Transverse colon (tissue), 4 donors: ENCODE measurements around the gene CTBP2. TPM values are rescaled to one million over a fixed set of nuclear protein-coding genes. Genes with fewer than 3 reads are reported as not detected.

Experiments used
- DNase-seq: peaks from one replicate; pipeline ENCODE4 v3.0.0-alpha.2; 2019
- H3K27ac ChIP-seq, 4 donors: fragments of 200-600 bp; sonication (generic); 2 replicates each; pipeline ENCODE4 v1.5.1; 2016 to 2018; ENCODE audit warnings: inconsistent platforms in 4 of 4
- H3K27me3 ChIP-seq: fragments of 200-600 bp; sonication (generic); 2 replicates; pipeline ENCODE4 v1.5.1; 2017; ENCODE audit warnings: inconsistent platforms
- H3K36me3 ChIP-seq, 4 donors: fragments of 200-600 bp; sonication (generic); 2 replicates each; pipeline ENCODE4 v1.5.1; 2017 to 2019; ENCODE audit warnings: inconsistent platforms in 4 of 4
- H3K4me1 ChIP-seq, 4 donors: fragments of 200-600 bp; sonication (generic); 2 replicates each; pipeline ENCODE4 v1.5.1; 2017 to 2020; ENCODE audit warnings: inconsistent platforms in 4 of 4
- H3K4me3 ChIP-seq, 4 donors: fragments of 200-600 bp; sonication (generic); 1 replicate in 1 of 4; 2 replicates in 3 of 4; pipeline versions ENCODE4 v1.5.1 to v1.6.1; 2017 to 2019; ENCODE audit warnings: inconsistent platforms in 4 of 4
- H3K9me3 ChIP-seq, 2 donors: fragments of 200-600 bp; sonication (generic); 2 replicates each; pipeline ENCODE4 v1.5.1; 2017 to 2019; ENCODE audit warnings: inconsistent platforms in 2 of 2
- CTCF ChIP-seq, 5 experiments: fragments of 200-600 bp in 3 of 5; fragments of 450-650 bp in 2 of 5; sonication (generic) in 3 of 5; IDR thresholded peaks; 1 replicate in 2 of 5; 2 replicates in 3 of 5; pipeline ENCODE4 v1.5.1; 2016 to 2017; ENCODE audit warnings: antibody characterized with exemption in 5 of 5, inconsistent platforms in 3 of 5, mild to moderate bottlenecking in 2 of 5, moderate library complexity in 1 of 5
- EP300 ChIP-seq: sonication (generic); formaldehyde crosslinking; IDR thresholded peaks from one replicate; pipeline ENCODE4 v1.6.1; 2017; ENCODE audit warnings: antibody characterized with exemption, low read depth
- POLR2A ChIP-seq: fragments of 450-650 bp; IDR thresholded peaks from one replicate; pipeline ENCODE4 v1.6.1; 2016; ENCODE audit warnings: antibody characterized with exemption, mild to moderate bottlenecking, moderate library complexity
- POLR2AphosphoS5 ChIP-seq, 3 donors: sonication (generic); formaldehyde crosslinking; IDR thresholded peaks; one replicate each; pipeline ENCODE4 v1.6.1; 2016; ENCODE audit warnings: antibody characterized with exemption in 3 of 3
- WGBS, 2 donors: methylation state at CpG; one replicate each; pipeline ENCODE4 v1.1.5; 2018; ENCODE audit warnings: low coverage in 1 of 2; 5-methylcytosine and 5-hydroxymethylcytosine counted together
- in situ Hi-C, 4 donors: fragments of 200-750 bp; cut with MboI; loops; one replicate each; pipeline versions ENCODE4 v1.15.0 to v1.15.1; 2017; ENCODE audit warnings: low sequenced_read_pairs in 3 of 4, low pct_ligation_motif_present in 1 of 4, low pct_unique_long_range_greater_than_20kb in 1 of 4
- intact Hi-C: fragments of 100-400 bp; cut with DNase I; formaldehyde crosslinking; loops from one replicate; pipeline ENCODE4 v1.15.1; 2023; ENCODE audit warnings: low total_unique reads
- total RNA-seq, 4 donors: library from RNA; depleted of rRNA; stranded (reverse); fragments of >200 nt; gene quantifications; one replicate each; pipeline ENCODE4 v1.1.0, GENCODE V29; 2016

CTBP2 gene
- total RNA-seq, 4 donors from 2014 or later = 71.9 to 247 (median 98.4) TPM

GRCh38 chr10:125120053-125120710, 40.2 kb downstream of the CTBP2 start:
- intact Hi-C loops = no loop called here
- no peaks in the 10 kb centered on the region for H3K27me3 ChIP-seq
- H3K36me3 ChIP-seq = no peaks in the 10 kb centered on the region
- in situ Hi-C loops = no loop called here
- H3K4me1 ChIP-seq = peaks cover 36 to 73% (median 58%) of the 10 kb centered on the region in 4 donors
- H3K9me3 ChIP-seq = no peaks in the 10 kb centered on the region
- 60 to 67% methylated on average over 3 to 11 of the region's 11 CpGs for WGBS, 2 donors
- no peak for DNase-seq
- H3K27ac ChIP-seq = peak overlapping the region; percentile 55 to 67 (median 59)
- TF ChIP-seq POLR2AphosphoS5 (IDR thresholded peaks at IDR 0.05) (no peak), EP300 (no peak), POLR2A (no peak), CTCF (IDR thresholded peaks at IDR 0.05) (no peak)
- H3K4me3 ChIP-seq = no peak overlapping the region

GRCh38 chr10:125118701-125119100, 41.7 kb downstream of the CTBP2 start:
- in situ Hi-C loops (no loop called here), intact Hi-C loops (loop anchor here (10.0 kb wide), 1 partner anchor 54 kb away; no protein-coding TSS in a partner anchor)
- Histone ChIP-seq H3K27ac (peak overlapping the region; percentile 61 to 72 (median 68)), H3K27me3 (no peaks in the 10 kb centered on the region), H3K9me3 (no peaks in the 10 kb centered on the region), H3K4me1 (peaks cover 27 to 71% (median 55%) of the 10 kb centered on the region in 4 donors), H3K4me3 (no peak overlapping the region), H3K36me3 (no peaks in the 10 kb centered on the region)
- no peak for DNase-seq
- TF ChIP-seq CTCF (IDR thresholded peaks at IDR 0.05) = no peak
- no peak for TF ChIP-seq POLR2AphosphoS5 (IDR thresholded peaks at IDR 0.05)
- TF ChIP-seq EP300 = no peak
- TF ChIP-seq POLR2A = no peak
- 85% methylated on average over 10 of the region's 10 CpGs; no CpG with 5 or more reads in 1 of the 2 donors for WGBS, 2 donors

GRCh38 chr10:125118011-125118611, 42.3 kb downstream of the CTBP2 start:
- Histone ChIP-seq H3K36me3 (no peaks in the 10 kb centered on the region), H3K9me3 (no peaks in the 10 kb centered on the region), H3K4me1 (peaks cover 22 to 71% (median 53%) of the 10 kb centered on the region in 4 donors), H3K27me3 (no peaks in the 10 kb centered on the region), H3K4me3 (no peak overlapping the region), H3K27ac (peak overlapping the region; percentile 61 to 72 (median 68))
- TF ChIP-seq CTCF (IDR thresholded peaks at IDR 0.05) (no peak), POLR2AphosphoS5 (IDR thresholded peaks at IDR 0.05) (peak in 2 of 3 donors; percentile 28 to 29)
- 35 to 50% methylated on average over 9 to 14 of the region's 14 CpGs for WGBS, 2 donors
- peak; percentile 59 for DNase-seq
- in situ Hi-C loops (no loop called here), intact Hi-C loops (loop anchor here (10.0 kb wide), 1 partner anchor 53 kb away; no protein-coding TSS in a partner anchor)

- H3K4me1 ChIP-seq = peaks cover 20 to 67% (median 57%) of the 10 kb centered on the region in 4 donors
- H3K4me3 ChIP-seq = no peak overlapping the region
- intact Hi-C loops (loop anchor here (10.0 kb wide), 1 partner anchor 52 kb away; no protein-coding TSS in a partner anchor), in situ Hi-C loops (no loop called here)
- H3K27me3 ChIP-seq = no peaks in the 10 kb centered on the region
- H3K36me3 ChIP-seq = no peaks in the 10 kb centered on the region
- WGBS, 2 donors = 70 to 85% methylated on average over 2 to 18 of the region's 18 CpGs
- no peak for TF ChIP-seq CTCF (IDR thresholded peaks at IDR 0.05)
- no peak for TF ChIP-seq POLR2AphosphoS5 (IDR thresholded peaks at IDR 0.05)
- TF ChIP-seq POLR2A = no peak
- TF ChIP-seq EP300 = no peak
- DNase-seq = no peak
- H3K9me3 ChIP-seq = no peaks in the 10 kb centered on the region
- peak overlapping the region in 1 of 4 donors; percentile 72 for H3K27ac ChIP-seq
Measured at GRCh38 chr10:125116652-125117310, 43.6 kb downstream of the CTBP2 start.
